GM04504 (cell line): ENCODE results near the gene EXOSC5.
"Not testable (repeated sequence)": the region's sequence is repeated elsewhere in the genome, so short reads cannot be mapped to it uniquely, and the experiment has no call there.

Experiments
- DNase-seq: peaks from one replicate; pipeline ENCODE4 v3.0.0-alpha.2; 2012; ENCODE audit warnings: low read depth

EXOSC5 gene

DNA sequence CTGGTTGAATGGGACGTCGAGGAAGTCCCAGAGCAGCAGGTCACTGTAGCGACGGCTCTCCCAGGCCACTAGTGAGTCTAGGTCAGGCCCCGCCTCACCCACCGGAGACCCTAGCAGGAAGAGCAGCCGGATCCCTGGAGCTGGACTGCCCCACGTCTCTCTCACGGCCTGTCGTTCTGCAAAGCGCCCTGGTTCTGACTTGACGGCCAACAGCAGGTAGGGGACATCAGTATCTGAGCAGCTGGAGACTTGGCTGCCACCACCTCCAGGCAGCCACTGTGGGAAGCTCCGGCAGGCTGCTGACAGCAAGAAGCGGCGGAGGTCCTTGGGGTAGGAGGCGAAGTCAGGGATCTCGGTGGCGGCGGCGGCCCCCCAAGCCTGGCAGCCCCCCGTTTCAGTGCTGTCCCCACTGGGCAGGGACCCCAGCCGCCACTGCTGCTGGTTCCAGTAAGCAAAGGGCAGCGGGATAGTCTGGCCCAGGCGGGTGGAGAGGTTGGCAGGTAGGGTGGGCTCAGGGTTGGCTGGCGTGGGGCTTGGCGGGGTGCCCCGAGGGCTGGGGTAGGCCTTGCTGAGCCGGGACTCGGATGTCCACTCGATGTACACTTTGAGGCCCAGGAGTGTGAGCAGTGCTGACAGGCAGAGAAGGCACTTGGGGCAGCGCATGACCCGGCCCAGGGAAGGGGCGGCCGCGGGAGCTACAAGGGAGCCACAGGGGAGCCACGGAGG lies 29.1 kb upstream of the EXOSC5 start:
- DNase-seq, result no peak

GRCh38 chr19:41425174-41426115 lies 28.3 kb upstream of the EXOSC5 start:
- DNase-seq, result no peak

DNA sequence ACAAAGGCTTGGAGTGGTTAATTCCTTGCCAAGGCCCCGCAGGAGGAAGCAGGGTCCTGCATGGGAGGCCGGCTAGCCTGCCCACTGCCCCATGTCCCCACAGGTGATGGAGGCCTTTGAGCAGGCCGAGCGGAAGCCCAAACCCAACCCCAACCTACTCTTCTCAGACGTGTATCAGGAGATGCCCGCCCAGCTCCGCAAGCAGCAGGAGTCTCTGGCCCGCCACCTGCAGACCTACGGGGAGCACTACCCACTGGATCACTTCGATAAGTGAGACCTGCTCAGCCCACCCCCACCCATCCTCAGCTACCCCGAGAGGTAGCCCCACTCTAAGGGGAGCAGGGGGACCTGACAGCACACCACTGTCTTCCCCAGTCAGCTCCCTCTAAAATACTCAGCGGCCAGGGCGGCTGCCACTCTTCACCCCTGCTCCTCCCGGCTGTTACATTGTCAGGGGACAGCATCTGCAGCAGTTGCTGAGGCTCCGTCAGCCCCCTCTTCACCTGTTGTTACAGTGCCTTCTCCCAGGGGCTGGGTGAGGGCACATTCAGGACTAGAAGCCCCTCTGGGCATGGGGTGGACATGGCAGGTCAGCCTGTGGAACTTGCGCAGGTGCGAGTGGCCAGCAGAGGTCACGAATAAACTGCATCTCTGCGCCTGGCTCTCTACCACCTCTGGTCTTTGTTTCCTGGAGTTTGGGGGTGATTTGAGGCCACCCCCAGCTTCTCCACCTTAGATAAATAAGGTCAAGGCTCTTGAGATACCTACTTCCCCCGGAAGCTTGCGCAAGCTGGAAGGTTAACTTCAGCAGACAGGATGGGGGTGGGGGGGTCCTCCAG lies 27.4 kb upstream of the EXOSC5 start:
- no peak for DNase-seq

GRCh38 chr19:41422955-41423354 lies 25.8 kb upstream of the EXOSC5 start:
- DNase-seq, result no peak

- DNase-seq, result no peak
Observed at GRCh38 chr19:41422456-41422855, 25.3 kb upstream of the EXOSC5 start.

DNA sequence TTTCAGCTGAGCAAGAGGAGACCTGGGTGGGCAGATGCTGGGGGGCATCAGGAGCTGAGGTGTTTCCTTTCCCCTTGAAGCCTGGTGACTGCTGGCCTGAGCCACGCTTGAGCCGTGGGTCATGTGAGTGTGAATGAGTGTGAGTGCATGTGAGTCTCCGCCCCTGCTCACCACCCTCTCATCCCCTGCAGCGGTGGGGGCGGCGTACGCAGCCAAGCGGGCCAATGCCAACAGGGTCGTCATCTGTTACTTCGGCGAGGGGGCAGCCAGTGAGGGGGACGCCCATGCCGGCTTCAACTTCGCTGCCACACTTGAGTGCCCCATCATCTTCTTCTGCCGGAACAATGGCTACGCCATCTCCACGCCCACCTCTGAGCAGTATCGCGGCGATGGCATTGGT lies 24.8 kb upstream of the EXOSC5 start:
- DNase-seq, result no peak

GRCh38 chr19:41421314-41421713 lies 24.2 kb upstream of the EXOSC5 start:
- DNase-seq, result no peak

GRCh38 chr19:41420101-41420880 lies 23.1 kb upstream of the EXOSC5 start:
- no peak for DNase-seq

DNA sequence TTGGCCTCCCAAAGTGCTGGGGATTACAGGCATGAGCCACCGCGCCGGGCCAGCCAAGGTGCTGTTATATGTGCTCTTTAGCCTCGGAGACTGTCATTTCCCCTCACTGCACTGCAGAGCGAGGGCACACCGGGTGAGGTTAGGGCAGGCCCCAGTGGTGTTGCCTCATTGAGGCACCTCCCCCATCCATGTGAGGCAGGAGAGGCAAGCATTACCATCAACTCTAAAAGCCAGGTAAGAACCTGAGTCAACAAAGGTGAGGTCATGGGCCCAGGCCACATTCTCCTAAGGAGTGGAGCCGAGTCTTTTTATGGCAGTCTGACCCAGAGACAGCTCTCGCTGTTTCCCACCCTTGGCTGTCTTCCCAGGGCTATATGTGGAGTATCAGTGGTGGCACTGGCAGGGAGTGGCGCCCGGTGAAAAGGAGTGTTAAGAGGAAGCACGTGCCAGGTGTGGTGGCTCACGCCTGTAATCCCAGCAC lies 19.1 kb upstream of the EXOSC5 start:
- DNase-seq, result no peak

- DNase-seq, result no peak
Observed at GRCh38 chr19:41415154-41415571, 18.0 kb upstream of the EXOSC5 start.

DNA sequence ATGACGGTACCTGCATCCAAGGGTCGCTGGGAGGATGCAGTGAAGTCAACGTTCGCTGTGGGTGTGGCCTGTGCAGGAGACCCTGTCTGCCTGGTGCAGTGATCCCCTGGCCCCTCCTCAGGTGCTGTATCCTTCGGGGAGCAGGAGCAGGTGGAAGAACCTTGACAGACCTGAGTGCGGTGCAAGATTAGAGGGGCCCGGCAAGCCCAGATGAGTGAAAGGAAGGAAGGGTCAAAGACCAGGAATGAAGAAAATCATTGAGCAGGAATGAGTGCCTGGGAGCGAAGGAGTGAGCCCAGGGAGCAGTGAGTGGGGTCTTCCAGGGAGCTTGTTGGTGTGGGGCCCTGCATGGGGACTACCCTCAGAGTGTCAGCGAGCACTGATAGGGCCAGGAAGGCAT lies 17.3 kb upstream of the EXOSC5 start:
- DNase-seq, result no peak

- no peak for DNase-seq
Observed at GRCh38 chr19:41413947-41414346, 16.8 kb upstream of the EXOSC5 start.

GRCh38 chr19:41412953-41413352 lies 15.8 kb upstream of the EXOSC5 start:
- no peak for DNase-seq

DNA sequence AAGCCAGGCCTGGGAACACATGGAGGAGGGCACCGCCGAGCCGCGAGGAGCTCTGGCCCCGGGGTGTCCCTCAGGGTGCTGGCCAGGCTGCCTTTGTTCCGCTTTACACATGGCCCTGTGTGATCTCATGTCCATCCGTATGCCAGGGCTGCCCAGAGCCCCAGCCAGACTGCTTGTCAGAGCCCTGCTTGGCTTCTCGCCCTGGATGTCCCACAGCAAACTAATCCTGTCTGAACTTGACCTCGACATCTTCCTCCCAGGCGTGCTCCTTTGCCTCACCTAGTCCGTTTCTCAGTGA lies 14.8 kb upstream of the EXOSC5 start:
- no peak for DNase-seq

- no peak for DNase-seq
Observed at GRCh38 chr19:41411100-41411967, 14.2 kb upstream of the EXOSC5 start.

GRCh38 chr19:41410336-41411054 lies 13.3 kb upstream of the EXOSC5 start:
- no peak for DNase-seq

DNA sequence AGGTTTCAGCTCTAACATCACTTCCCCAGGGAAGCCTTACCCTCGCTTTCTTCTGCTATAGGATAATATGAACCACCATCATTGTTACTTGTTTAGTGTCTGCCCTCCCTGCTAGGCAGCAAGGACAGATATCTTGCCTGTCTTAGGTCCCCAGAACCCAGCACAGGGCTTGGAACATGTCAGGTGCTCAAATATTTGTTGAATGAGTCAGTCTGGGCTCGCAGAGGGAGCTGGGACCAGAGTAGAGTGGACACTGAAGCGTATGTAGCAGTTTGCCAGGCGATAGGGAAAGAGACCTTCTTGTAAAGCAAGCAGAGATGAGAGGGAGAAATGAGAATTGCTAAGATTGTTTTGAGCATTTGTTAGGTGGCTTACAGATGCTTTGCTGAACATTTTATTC lies 12.1 kb upstream of the EXOSC5 start:
- DNase-seq, result no peak

DNA sequence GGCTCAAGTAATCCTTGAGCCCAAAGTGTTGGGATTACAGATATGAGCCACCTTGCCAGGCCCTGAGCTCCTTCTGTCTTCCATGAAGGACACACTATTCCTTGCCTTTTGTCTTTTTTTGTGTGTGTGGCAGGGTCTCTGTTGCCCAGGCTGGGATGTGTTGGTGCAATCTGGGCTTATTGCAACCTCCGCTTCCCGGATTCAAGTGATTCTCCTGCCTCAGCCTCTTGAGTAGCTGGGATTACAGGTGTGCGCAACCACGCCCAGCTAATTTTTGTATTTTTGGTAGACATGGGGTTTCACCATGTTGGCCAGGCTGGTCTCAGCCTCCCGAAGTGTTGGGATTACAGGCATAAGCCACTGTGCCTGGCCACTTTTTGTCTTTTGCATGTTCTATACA lies 11.7 kb upstream of the EXOSC5 start:
- DNase-seq, result not testable (repeated sequence)

DNA sequence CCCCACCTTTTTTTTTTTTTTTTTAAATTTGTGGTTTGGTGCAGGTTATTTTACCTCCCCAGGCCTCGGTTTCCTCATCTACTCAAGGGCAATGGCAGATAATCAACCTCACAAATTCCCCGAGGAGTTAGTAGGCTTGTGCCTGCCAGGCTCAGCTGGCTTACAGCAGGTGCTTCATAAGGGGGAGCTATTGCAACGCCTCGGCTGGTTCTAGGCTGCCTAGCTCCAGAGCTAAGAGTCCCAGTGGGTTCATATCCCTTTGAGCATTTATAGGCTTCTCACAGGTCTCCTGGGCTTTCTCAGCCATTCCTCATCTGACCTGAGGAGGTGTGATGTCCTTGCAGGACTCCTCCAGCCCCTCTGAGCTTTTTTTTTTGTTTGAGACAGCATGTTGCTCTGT lies 11.1 kb upstream of the EXOSC5 start:
- no peak for DNase-seq

DNA sequence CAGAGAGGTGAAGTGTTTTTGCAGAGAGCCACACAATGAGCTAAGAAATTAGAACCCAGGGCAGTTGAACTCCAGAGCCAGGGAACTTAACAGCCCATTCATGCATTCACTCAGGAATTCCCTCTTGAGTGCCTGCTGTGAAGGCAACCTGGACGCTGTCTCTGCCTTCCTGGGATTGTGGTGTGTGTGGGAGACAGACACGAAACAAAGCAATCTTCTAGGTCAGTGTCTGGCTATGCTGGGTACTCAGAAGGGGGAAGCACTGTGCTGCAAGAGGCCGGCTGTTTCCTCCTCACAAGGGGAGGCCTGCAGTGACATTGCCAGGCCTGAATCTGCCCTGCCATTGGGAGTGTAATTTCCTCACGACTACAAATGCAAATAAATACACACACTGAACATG lies 10.1 kb upstream of the EXOSC5 start:
- no peak for DNase-seq
